CD4-positive, alpha-beta T cell treated with Interleukin-2 at 100 ng/mL for 4 hours (primary cell): Measurements from ENCODE around the gene PEG3.

ENCODE experiments used
- DNase-seq: peaks from one replicate; pipeline ENCODE4 v3.0.0-alpha.2; 2020; ENCODE audit warnings: low spot score

PEG3 gene

DNA sequence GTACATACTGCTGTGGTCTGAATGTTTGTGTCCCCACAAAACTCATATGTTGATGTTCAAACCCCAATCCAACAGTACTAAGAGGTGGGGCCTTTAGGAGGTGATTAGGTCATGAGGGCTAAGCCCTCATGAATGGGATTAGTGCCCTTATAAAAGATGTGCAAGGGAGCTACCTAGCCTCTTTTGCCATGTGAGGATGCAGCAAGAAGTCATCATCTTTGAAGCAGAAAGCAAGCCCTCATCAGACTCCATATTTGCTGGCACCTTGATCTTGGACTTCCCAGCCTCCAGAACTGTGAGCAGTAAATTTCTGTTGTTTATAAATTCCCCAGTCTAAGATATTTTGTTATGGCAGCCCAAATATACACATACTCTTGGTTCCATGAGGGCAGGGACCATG, 33.9 kb downstream of the PEG3 start:
- no peak for DNase-seq
